GM23248 (cell line): Measurements from ENCODE around the gene C2orf49. TPM values are rescaled to one million over a fixed set of nuclear protein-coding genes. Genes with fewer than 3 reads are reported as not detected.

ENCODE experiments used
- DNase-seq: peaks from one replicate; pipeline ENCODE4 v3.0.0-alpha.2; 2015
- H2AFZ ChIP-seq: fragments of 200-600 bp; sonication (generic); 2 replicates; pipeline ENCODE4 v1.6.1; 2016; ENCODE audit warnings: antibody characterized with exemption
- H3F3A ChIP-seq: fragments of 200-600 bp; sonication (generic); 2 replicates; pipeline ENCODE4 v1.6.1; 2016; ENCODE audit warnings: mild to moderate bottlenecking, antibody characterized with exemption, mixed run types; ENCODE audit not compliant: insufficient read depth
- H3K27ac ChIP-seq: fragments of 200-600 bp; sonication (generic); 2 replicates; pipeline ENCODE4 v1.5.1; 2016; ENCODE audit warnings: mild to moderate bottlenecking
- H3K27me3 ChIP-seq: fragments of 200-600 bp; sonication (generic); replicated peaks from 2 replicates; pipeline ENCODE4 v1.6.1; 2016; ENCODE audit warnings: mild to moderate bottlenecking; ENCODE audit not compliant: insufficient read depth
- H3K36me3 ChIP-seq: fragments of 200-600 bp; sonication (generic); 2 replicates; pipeline ENCODE4 v1.6.1; 2016; ENCODE audit warnings: low read depth, mild to moderate bottlenecking
- H3K4me1 ChIP-seq: fragments of 200-600 bp; sonication (generic); 2 replicates; pipeline ENCODE4 v1.6.1; 2016; ENCODE audit warnings: mild to moderate bottlenecking; ENCODE audit not compliant: insufficient read depth
- H3K4me2 ChIP-seq: fragments of 200-600 bp; sonication (generic); one replicate; pipeline ENCODE4 v1.6.1; 2016; ENCODE audit warnings: mild to moderate bottlenecking; ENCODE audit not compliant: unreplicated experiment
- H3K4me3 ChIP-seq: fragments of 200-600 bp; sonication (generic); 2 replicates; pipeline ENCODE4 v1.5.1; 2016; ENCODE audit warnings: mild to moderate bottlenecking
- H3K79me2 ChIP-seq: fragments of 200-600 bp; sonication (generic); 2 replicates; pipeline ENCODE4 v1.6.1; 2016; ENCODE audit warnings: mild to moderate bottlenecking; ENCODE audit not compliant: insufficient read depth
- H3K9ac ChIP-seq: fragments of 200-600 bp; sonication (generic); 2 replicates; pipeline ENCODE4 v1.6.1; 2016; ENCODE audit warnings: mild to moderate bottlenecking
- H3K9me2 ChIP-seq: fragments of 200-600 bp; sonication (generic); 2 replicates; pipeline ENCODE4 v1.6.1; 2016; ENCODE audit warnings: mixed run types, mild to moderate bottlenecking, moderate library complexity; ENCODE audit not compliant: insufficient read depth
- H3K9me3 ChIP-seq: fragments of 200-600 bp; sonication (generic); one replicate; pipeline ENCODE4 v1.6.1; 2017; ENCODE audit warnings: low read depth
- H4K20me1 ChIP-seq: fragments of 200-600 bp; sonication (generic); 2 replicates; pipeline ENCODE4 v1.6.0; 2016; ENCODE audit not compliant: insufficient read depth
- EZH2 ChIP-seq: fragments of 200-600 bp; sonication (generic); IDR thresholded peaks from 2 replicates; pipeline ENCODE4 v1.6.1; 2018; ENCODE audit warnings: antibody characterized with exemption, mild to moderate bottlenecking; ENCODE audit not compliant: insufficient read depth, poor library complexity, severe bottlenecking
- EZH2phosphoT487 ChIP-seq: fragments of 200-600 bp; sonication (generic); IDR thresholded peaks from 2 replicates; pipeline ENCODE4 v1.6.1; 2018; ENCODE audit warnings: antibody characterized with exemption, moderate library complexity, mild to moderate bottlenecking, low read depth; ENCODE audit not compliant: insufficient read depth
- WGBS, 2 experiments: methylation state at CpG; one replicate each; pipeline ENCODE4 v1.1.6; 2015 to 2017; ENCODE audit warnings: low lambda C conversion rate in 2 of 2, low coverage in 1 of 2; ENCODE audit errors: missing lambda C conversion rate in 2 of 2; 5-methylcytosine and 5-hydroxymethylcytosine counted together
- in situ Hi-C: fragments of 300-500 bp; cut with MboI; formaldehyde crosslinking; loops from 2 replicates; pipeline ENCODE4 v1.15.0; 2020
- polyA plus RNA-seq: library from polyadenylated mRNA; unstranded; fragments of >200 nt; fragmentation: Nextera tagmentation; extraction: Ambion mirVana; gene quantifications from 2 replicates; pipeline ENCODE4 v1.2.1, GENCODE V29; 2016
- total RNA-seq: library from RNA; depleted of rRNA; stranded (reverse); fragments of >200 nt; shearing (Covaris generic); gene quantifications from 2 replicates; pipeline ENCODE4 v1.2.3, GENCODE V29; 2014

C2orf49 gene
- total and polyA plus RNA-seq, 2 experiments from 2014 or later: 9.0 to 13.6 TPM

- Histone ChIP-seq H3K9me2 (no peaks in the 10 kb centered on the region), H3K4me3 (no peak overlapping the region), H3K9ac (no peak overlapping the region), H3K36me3 (peaks cover 94% of the 10 kb centered on the region), H3K4me1 (peaks cover 63% of the 10 kb centered on the region), H3K4me2 (no peak overlapping the region), H3K27ac (peak overlapping the region; percentile 56), H3K27me3 (no peaks in the 10 kb centered on the region), H3K9me3 (no peaks in the 10 kb centered on the region), H2AFZ (no peak overlapping the region), H3K79me2 (peaks cover 100% of the 10 kb centered on the region), H3F3A (peaks cover 100% of the 10 kb centered on the region), H4K20me1 (peaks cover 8% of the 10 kb centered on the region; the same call in 1 of the 2 replicates)
- 86 to 88% methylated on average over 9 of the region's 9 CpGs for WGBS, 2 experiments
- TF ChIP-seq EZH2 (no peak), EZH2phosphoT487 (no peak)
- in situ Hi-C loops: loop anchor here (5.0 kb wide), 1 partner anchor 143 kb away; no protein-coding TSS in a partner anchor
- no peak for DNase-seq
Measured at GRCh38 chr2:105373895-105374401, 36.6 kb downstream of the C2orf49 start.

DNA sequence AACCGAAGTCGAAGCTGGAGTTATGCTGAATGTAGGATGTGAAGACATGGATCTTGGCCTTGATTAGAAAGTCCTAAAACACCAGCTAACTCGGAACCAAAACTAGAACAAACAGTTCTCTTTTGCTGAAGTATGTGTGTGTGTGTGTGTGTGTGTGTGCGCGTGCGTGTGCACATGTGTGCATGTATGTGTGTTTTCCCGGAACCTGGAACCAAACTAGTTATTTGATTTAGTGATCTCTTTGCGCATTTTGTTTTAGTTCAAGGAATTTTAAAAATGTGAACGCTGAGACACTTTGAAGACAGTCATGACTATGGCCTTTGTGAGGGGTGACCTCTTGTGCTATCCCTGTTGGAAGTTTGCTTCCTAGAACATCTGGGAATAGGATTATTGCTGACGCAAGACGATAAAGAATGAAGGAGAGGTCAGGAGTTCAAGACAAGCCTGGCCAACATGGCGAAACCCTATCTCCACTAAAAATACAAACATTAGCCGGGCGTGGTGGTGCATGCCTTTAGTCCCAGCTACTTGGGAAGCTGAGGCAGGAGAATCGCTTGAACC is 37.7 kb downstream of the C2orf49 start:
- in situ Hi-C loops: no loop called here
- no peaks in the 10 kb centered on the region for H3K9me2 ChIP-seq
- no peak overlapping the region for H3K9ac ChIP-seq
- TF ChIP-seq EZH2phosphoT487 (no peak), EZH2 (no peak)
- no peak for DNase-seq
- H3K79me2 ChIP-seq: peaks cover 100% of the 10 kb centered on the region
- no peak overlapping the region for H2AFZ ChIP-seq
- H4K20me1 ChIP-seq: peaks cover 8% of the 10 kb centered on the region; the same call in 1 of the 2 replicates
- H3F3A ChIP-seq: peaks cover 100% of the 10 kb centered on the region
- peak overlapping the region; percentile 56; the same call in 1 of the 2 replicates for H3K27ac ChIP-seq
- H3K36me3 ChIP-seq: peaks cover 94% of the 10 kb centered on the region
- H3K4me3 ChIP-seq: no peak overlapping the region
- H3K9me3 ChIP-seq: no peaks in the 10 kb centered on the region
- H3K27me3 ChIP-seq: no peaks in the 10 kb centered on the region
- WGBS, 2 experiments: 89 to 90% methylated on average over 15 of the region's 15 CpGs
- no peak overlapping the region for H3K4me2 ChIP-seq
- H3K4me1 ChIP-seq: peaks cover 75% of the 10 kb centered on the region

DNA sequence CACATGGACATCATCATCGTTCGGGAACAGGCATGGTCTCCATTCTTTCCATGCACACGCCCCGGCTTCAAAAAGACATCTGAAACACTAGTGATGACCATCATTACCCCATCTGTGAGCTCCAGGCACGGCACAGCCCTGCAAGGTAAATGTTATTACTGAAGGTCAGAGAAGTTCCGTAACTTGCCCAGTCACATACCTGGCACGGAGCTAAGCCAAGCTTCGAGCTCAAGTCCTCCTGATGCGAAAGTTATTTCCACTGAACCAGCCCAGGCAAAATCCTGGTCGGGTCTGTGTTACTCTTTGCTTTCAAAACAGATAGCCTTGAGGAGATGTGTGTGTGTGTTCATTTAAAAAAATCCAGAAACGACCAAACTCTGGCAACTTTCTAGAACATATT is 38.7 kb downstream of the C2orf49 start:
- Histone ChIP-seq H3K27me3 (no peaks in the 10 kb centered on the region), H2AFZ (no peak overlapping the region), H3K27ac (peak overlapping the region; percentile 56), H3K9ac (peak overlapping the region; percentile 25; the same call in 1 of the 2 replicates), H4K20me1 (peaks cover 8% of the 10 kb centered on the region; the same call in 1 of the 2 replicates), H3K9me3 (no peaks in the 10 kb centered on the region), H3K4me2 (no peak overlapping the region), H3K4me3 (no peak overlapping the region), H3F3A (peaks cover 100% of the 10 kb centered on the region), H3K79me2 (peaks cover 100% of the 10 kb centered on the region), H3K36me3 (peaks cover 94% of the 10 kb centered on the region), H3K4me1 (peaks cover 84% of the 10 kb centered on the region), H3K9me2 (no peaks in the 10 kb centered on the region)
- TF ChIP-seq EZH2 (no peak), EZH2phosphoT487 (no peak)
- 92 to 94% methylated on average over 11 of the region's 11 CpGs for WGBS, 2 experiments
- in situ Hi-C loops: no loop called here
- DNase-seq: no peak

- Histone ChIP-seq H3K4me1 (peaks cover 92% of the 10 kb centered on the region), H3F3A (peaks cover 100% of the 10 kb centered on the region), H2AFZ (no peak overlapping the region), H3K9ac (peak overlapping the region; percentile 1; the same call in 1 of the 2 replicates), H3K9me3 (no peaks in the 10 kb centered on the region), H3K4me2 (peak overlapping the region; percentile 7), H3K9me2 (no peaks in the 10 kb centered on the region), H3K4me3 (no peak overlapping the region), H4K20me1 (peaks cover 8% of the 10 kb centered on the region; the same call in 1 of the 2 replicates), H3K27ac (peak overlapping the region; percentile 56), H3K27me3 (no peaks in the 10 kb centered on the region), H3K79me2 (peaks cover 100% of the 10 kb centered on the region), H3K36me3 (peaks cover 94% of the 10 kb centered on the region)
- in situ Hi-C loops: no loop called here
- TF ChIP-seq EZH2phosphoT487: no peak
- TF ChIP-seq EZH2: no peak
- WGBS, 2 experiments: 44 to 55% methylated on average over 5 of the region's 5 CpGs
- DNase-seq: peak; percentile 77
Measured at GRCh38 chr2:105376789-105377240, 39.5 kb downstream of the C2orf49 start.
